Measurements from ENCODE around the gene CD36.

CD36 gene

DNA sequence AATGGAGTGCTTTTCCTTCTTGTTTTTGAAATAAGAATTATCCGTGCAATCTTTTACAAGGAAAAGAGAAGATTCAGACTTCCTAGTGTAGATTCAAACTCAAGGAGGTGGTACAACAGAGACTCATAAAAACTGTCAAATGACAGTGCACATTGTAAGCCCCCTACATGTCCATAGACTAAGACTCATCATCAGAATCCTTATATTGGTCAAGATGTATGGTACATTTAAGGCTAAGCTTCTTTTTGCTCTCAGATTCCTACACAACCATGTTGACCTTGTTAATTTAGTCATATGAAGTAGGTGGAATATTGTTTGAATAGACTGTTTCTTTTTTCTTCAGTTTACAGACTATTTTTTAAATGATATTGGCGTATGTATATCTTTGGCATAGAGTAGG is 11.6 kb downstream of the CD36 start:
- Histone ChIP-seq H3K79me2 (ENCODE audit: insufficient read depth, low read length) (no peaks in the 10 kb centered on the region), H3K4me2 (ENCODE audit: low read length) (no peak overlapping the region), H3K27me3 (ENCODE audit: insufficient read depth, low read length) (no peaks in the 10 kb centered on the region), H4K20me1 (ENCODE audit: insufficient read depth, low read length) (no peaks in the 10 kb centered on the region), H3K27ac (ENCODE audit: low read depth, low read length, poor library complexity, severe bottlenecking) (no peak overlapping the region), H3K36me3 (ENCODE audit: insufficient read depth, low read length) (no peaks in the 10 kb centered on the region), H3K9me3 (ENCODE audit: low read length) (no peaks in the 10 kb centered on the region), H2AFZ (ENCODE audit: low read length) (no peak overlapping the region), H3F3A (ENCODE audit: insufficient read depth, low read length) (no peaks in the 10 kb centered on the region), H3K9ac (ENCODE audit: low read length) (no peak overlapping the region), H3K9me2 (ENCODE audit: low read depth, low read length) (no peaks in the 10 kb centered on the region), H3K4me1 (ENCODE audit: insufficient read depth, low read length, severe bottlenecking) (no peaks in the 10 kb centered on the region), H3K4me3 (ENCODE audit: low read depth, low read length, poor library complexity, severe bottlenecking) (no peak overlapping the region)
- no peak for TF ChIP-seq EZH2 (IDR thresholded peaks at IDR 0.05; ENCODE audit: borderline replicate concordance, low read length)
- TF ChIP-seq, protein P1, sequence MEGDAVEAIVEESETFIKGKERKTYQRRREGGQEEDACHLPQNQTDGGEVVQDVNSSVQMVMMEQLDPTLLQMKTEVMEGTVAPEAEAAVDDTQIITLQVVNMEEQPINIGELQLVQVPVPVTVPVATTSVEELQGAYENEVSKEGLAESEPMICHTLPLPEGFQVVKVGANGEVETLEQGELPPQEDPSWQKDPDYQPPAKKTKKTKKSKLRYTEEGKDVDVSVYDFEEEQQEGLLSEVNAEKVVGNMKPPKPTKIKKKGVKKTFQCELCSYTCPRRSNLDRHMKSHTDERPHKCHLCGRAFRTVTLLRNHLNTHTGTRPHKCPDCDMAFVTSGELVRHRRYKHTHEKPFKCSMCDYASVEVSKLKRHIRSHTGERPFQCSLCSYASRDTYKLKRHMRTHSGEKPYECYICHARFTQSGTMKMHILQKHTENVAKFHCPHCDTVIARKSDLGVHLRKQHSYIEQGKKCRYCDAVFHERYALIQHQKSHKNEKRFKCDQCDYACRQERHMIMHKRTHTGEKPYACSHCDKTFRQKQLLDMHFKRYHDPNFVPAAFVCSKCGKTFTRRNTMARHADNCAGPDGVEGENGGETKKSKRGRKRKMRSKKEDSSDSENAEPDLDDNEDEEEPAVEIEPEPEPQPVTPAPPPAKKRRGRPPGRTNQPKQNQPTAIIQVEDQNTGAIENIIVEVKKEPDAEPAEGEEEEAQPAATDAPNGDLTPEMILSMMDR (IDR thresholded peaks at IDR 0.05; ENCODE audit: low read length): no peak

DNA sequence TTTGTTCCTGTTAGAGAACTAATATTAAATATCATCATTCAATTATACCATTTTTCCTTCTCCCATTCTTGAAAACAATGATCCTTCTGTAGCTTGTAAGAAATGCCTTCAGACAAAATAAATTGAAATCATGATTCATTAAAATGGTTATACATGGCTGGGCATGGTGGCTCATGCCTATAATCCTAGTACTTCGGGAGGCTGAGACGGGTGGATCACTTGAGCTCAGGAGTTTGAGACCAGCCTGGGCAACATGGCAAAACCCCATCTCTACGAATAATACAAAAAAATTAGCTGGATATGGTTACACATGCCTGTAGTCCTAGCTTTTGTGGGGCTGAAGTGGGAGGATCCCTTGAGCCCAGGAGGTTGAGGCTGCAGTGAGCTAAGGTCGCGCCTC is 13.0 kb downstream of the CD36 start:
- Histone ChIP-seq H3K4me3 (ENCODE audit: low read depth, low read length, poor library complexity, severe bottlenecking) (no peak overlapping the region), H3K9me2 (ENCODE audit: low read depth, low read length) (no peaks in the 10 kb centered on the region), H3K4me1 (ENCODE audit: insufficient read depth, low read length, severe bottlenecking) (no peaks in the 10 kb centered on the region), H2AFZ (ENCODE audit: low read length) (no peak overlapping the region), H3K27ac (ENCODE audit: low read depth, low read length, poor library complexity, severe bottlenecking) (no peak overlapping the region), H3K4me2 (ENCODE audit: low read length) (no peak overlapping the region), H3K9me3 (ENCODE audit: low read length) (no peaks in the 10 kb centered on the region), H3K79me2 (ENCODE audit: insufficient read depth, low read length) (no peaks in the 10 kb centered on the region), H3K36me3 (ENCODE audit: insufficient read depth, low read length) (no peaks in the 10 kb centered on the region), H3F3A (ENCODE audit: insufficient read depth, low read length) (no peaks in the 10 kb centered on the region), H3K9ac (ENCODE audit: low read length) (no peak overlapping the region), H3K27me3 (ENCODE audit: insufficient read depth, low read length) (no peaks in the 10 kb centered on the region), H4K20me1 (ENCODE audit: insufficient read depth, low read length) (no peaks in the 10 kb centered on the region)
- TF ChIP-seq, protein P1 (IDR thresholded peaks at IDR 0.05; ENCODE audit: low read length): no peak
- no peak for TF ChIP-seq EZH2 (IDR thresholded peaks at IDR 0.05; ENCODE audit: borderline replicate concordance, low read length)

DNA sequence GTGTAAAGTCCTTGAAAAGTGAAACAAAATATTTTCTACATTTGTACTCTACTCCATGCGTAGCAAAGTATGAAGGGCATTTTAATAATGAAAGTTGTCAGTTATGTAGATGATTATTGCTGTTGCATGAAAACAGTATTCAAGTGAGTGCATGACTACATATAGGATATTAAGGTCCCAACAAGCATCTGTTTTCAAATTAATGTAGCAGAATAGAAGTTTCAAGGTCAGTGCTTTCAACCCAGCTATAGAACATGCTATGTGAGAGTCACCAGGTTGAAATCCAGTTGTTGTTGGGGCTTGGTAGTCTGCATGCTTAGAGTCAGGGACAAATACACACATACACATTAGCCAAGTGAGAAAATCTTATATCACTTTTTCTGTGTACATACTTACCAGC is 14.8 kb downstream of the CD36 start:
- Histone ChIP-seq H3K4me2 (ENCODE audit: low read length) (no peak overlapping the region), H4K20me1 (ENCODE audit: insufficient read depth, low read length) (no peaks in the 10 kb centered on the region), H3F3A (ENCODE audit: insufficient read depth, low read length) (no peaks in the 10 kb centered on the region), H3K9me2 (ENCODE audit: low read depth, low read length) (no peaks in the 10 kb centered on the region), H3K27me3 (ENCODE audit: insufficient read depth, low read length) (no peaks in the 10 kb centered on the region), H2AFZ (ENCODE audit: low read length) (no peak overlapping the region), H3K9ac (ENCODE audit: low read length) (no peak overlapping the region), H3K4me3 (ENCODE audit: low read depth, low read length, poor library complexity, severe bottlenecking) (no peak overlapping the region), H3K27ac (ENCODE audit: low read depth, low read length, poor library complexity, severe bottlenecking) (no peak overlapping the region), H3K79me2 (ENCODE audit: insufficient read depth, low read length) (no peaks in the 10 kb centered on the region), H3K9me3 (ENCODE audit: low read length) (no peaks in the 10 kb centered on the region), H3K4me1 (ENCODE audit: insufficient read depth, low read length, severe bottlenecking) (no peaks in the 10 kb centered on the region), H3K36me3 (ENCODE audit: insufficient read depth, low read length) (no peaks in the 10 kb centered on the region)
- TF ChIP-seq EZH2 (IDR thresholded peaks at IDR 0.05; ENCODE audit: borderline replicate concordance, low read length): no peak
- TF ChIP-seq, protein P1 (IDR thresholded peaks at IDR 0.05; ENCODE audit: low read length): no peak
